Osteocyte (in vitro differentiated cells): ENCODE results near the gene PPP2R5C. TPM values are rescaled to one million over a fixed set of nuclear protein-coding genes. Genes with fewer than 3 reads are reported as not detected.

ENCODE experiments used
- DNase-seq: peaks from one replicate; pipeline ENCODE4 v3.0.0; 2021; ENCODE audit warnings: mixed read lengths; ENCODE audit not compliant: unreplicated experiment; ENCODE audit errors: extremely low spot score
- H3K27ac Mint-ChIP-seq: one replicate; pipeline ENCODE4 v1.8.0; 2021; ENCODE audit warnings: mild to moderate bottlenecking, mixed read lengths; ENCODE audit not compliant: unreplicated experiment
- H3K27me3 Mint-ChIP-seq: one replicate; pipeline ENCODE4 v1.8.0; 2021; ENCODE audit warnings: mixed read lengths; ENCODE audit not compliant: unreplicated experiment
- H3K36me3 Mint-ChIP-seq: one replicate; pipeline ENCODE4 v1.8.0; 2021; ENCODE audit warnings: mixed read lengths; ENCODE audit not compliant: unreplicated experiment
- H3K4me1 Mint-ChIP-seq: one replicate; pipeline ENCODE4 v1.8.0; 2021; ENCODE audit warnings: mixed read lengths; ENCODE audit not compliant: unreplicated experiment
- H3K4me3 Mint-ChIP-seq: one replicate; pipeline ENCODE4 v1.8.0; 2021; ENCODE audit warnings: mild to moderate bottlenecking, moderate library complexity, mixed read lengths; ENCODE audit not compliant: unreplicated experiment
- H3K9me3 Mint-ChIP-seq: one replicate; pipeline ENCODE4 v1.8.0; 2021; ENCODE audit warnings: mixed read lengths; ENCODE audit not compliant: unreplicated experiment
- CTCF ChIP-seq: fragments of 200-600 bp; sonication (generic); IDR thresholded peaks from 2 replicates; pipeline ENCODE4 v1.5.0; 2021; ENCODE audit warnings: antibody characterized with exemption, mild to moderate bottlenecking, moderate library complexity
- total RNA-seq: library from RNA; stranded (reverse); gene quantifications from 2 replicates; pipeline ENCODE4 v1.2.1, GENCODE V29; 2021

PPP2R5C gene
- total RNA-seq, 1 donor from 2014 or later = 116 TPM

GRCh38 chr14:101876555-101876938 is 115.0 kb downstream of the PPP2R5C start:
- no peaks in the 10 kb centered on the region for H3K9me3 Mint-ChIP-seq
- no peaks in the 10 kb centered on the region for H3K27me3 Mint-ChIP-seq
- H3K36me3 Mint-ChIP-seq = peaks cover 3% of the 10 kb centered on the region
- no peak overlapping the region for H3K27ac Mint-ChIP-seq
- H3K4me1 Mint-ChIP-seq = peaks cover 29% of the 10 kb centered on the region
- no peak for TF ChIP-seq CTCF
- no peak for DNase-seq
- H3K4me3 Mint-ChIP-seq = no peak overlapping the region

- no peaks in the 10 kb centered on the region for H3K9me3 Mint-ChIP-seq
- H3K4me3 Mint-ChIP-seq = no peak overlapping the region
- no peak for DNase-seq
- H3K36me3 Mint-ChIP-seq = peaks cover 11% of the 10 kb centered on the region
- no peaks in the 10 kb centered on the region for H3K27me3 Mint-ChIP-seq
- no peak for TF ChIP-seq CTCF
- peak overlapping the region; percentile 34 for H3K27ac Mint-ChIP-seq
- peaks cover 29% of the 10 kb centered on the region for H3K4me1 Mint-ChIP-seq
Observed at GRCh38 chr14:101877766-101878165, 116.3 kb downstream of the PPP2R5C start.

- Mint-ChIP-seq H3K27me3 (no peaks in the 10 kb centered on the region), H3K4me1 (peaks cover 29% of the 10 kb centered on the region), H3K4me3 (no peak overlapping the region), H3K27ac (peak overlapping the region; percentile 34), H3K36me3 (peaks cover 13% of the 10 kb centered on the region), H3K9me3 (no peaks in the 10 kb centered on the region)
- DNase-seq = peak; percentile 48
- TF ChIP-seq CTCF = no peak
Observed at GRCh38 chr14:101878211-101878821, 116.8 kb downstream of the PPP2R5C start.

- peaks cover 14% of the 10 kb centered on the region for H3K36me3 Mint-ChIP-seq
- H3K27me3 Mint-ChIP-seq = no peaks in the 10 kb centered on the region
- H3K27ac Mint-ChIP-seq = no peak overlapping the region
- peak; percentile 68 for DNase-seq
- no peak overlapping the region for H3K4me3 Mint-ChIP-seq
- TF ChIP-seq CTCF = no peak
- H3K4me1 Mint-ChIP-seq = peaks cover 29% of the 10 kb centered on the region
- no peaks in the 10 kb centered on the region for H3K9me3 Mint-ChIP-seq
Observed at GRCh38 chr14:101878822-101879528, 117.5 kb downstream of the PPP2R5C start.

- H3K27ac Mint-ChIP-seq = no peak overlapping the region
- no peak overlapping the region for H3K4me3 Mint-ChIP-seq
- peaks cover 29% of the 10 kb centered on the region for H3K4me1 Mint-ChIP-seq
- no peaks in the 10 kb centered on the region for H3K27me3 Mint-ChIP-seq
- no peaks in the 10 kb centered on the region for H3K9me3 Mint-ChIP-seq
- no peak for TF ChIP-seq CTCF
- H3K36me3 Mint-ChIP-seq = peaks cover 20% of the 10 kb centered on the region
- peak; percentile 73 for DNase-seq
Observed at GRCh38 chr14:101879529-101880336, 118.2 kb downstream of the PPP2R5C start.
